ENCODE measurements around the gene FOSL1. TPM values are rescaled to one million over a fixed set of nuclear protein-coding genes. Genes with fewer than 3 reads are reported as not detected.

FOSL1 gene
- total RNA-seq, 2 donors from 2014 or later: 4.9 to 6.8 TPM

- Histone ChIP-seq H3K4me3 (peak overlapping the region; percentile 64 to 98), H3K9me3 (no peaks in the 10 kb centered on the region), H3K36me3 (peaks cover 47% of the 10 kb centered on the region), H3K4me1 (peaks cover 0 to 67% of the 10 kb centered on the region in 2 donors), H3K27me3 (no peaks in the 10 kb centered on the region), H3K27ac (peak overlapping the region; percentile 96)
- TF ChIP-seq CTCF (IDR thresholded peaks at IDR 0.05): no peak
- DNase-seq (ENCODE audit: low spot score): peak; percentile 67
Measured at GRCh38 chr11:65859812-65860277, 40.3 kb downstream of the FOSL1 start.

- no peak for TF ChIP-seq CTCF (IDR thresholded peaks at IDR 0.05)
- H3K9me3 ChIP-seq: no peaks in the 10 kb centered on the region
- no peaks in the 10 kb centered on the region for H3K27me3 ChIP-seq
- H3K4me3 ChIP-seq: peak overlapping the region; percentile 98 to 100
- peaks cover 47% of the 10 kb centered on the region for H3K36me3 ChIP-seq
- H3K27ac ChIP-seq: peak overlapping the region; percentile 96
- peaks cover 0 to 66% of the 10 kb centered on the region in 2 donors for H3K4me1 ChIP-seq
- peak; percentile 100 for DNase-seq (ENCODE audit: low spot score)
Measured at GRCh38 chr11:65859095-65859811, 40.9 kb downstream of the FOSL1 start.

- Histone ChIP-seq H3K4me1 (peaks cover 0 to 61% of the 10 kb centered on the region in 2 donors), H3K36me3 (peaks cover 47% of the 10 kb centered on the region), H3K9me3 (no peaks in the 10 kb centered on the region), H3K27me3 (no peaks in the 10 kb centered on the region), H3K4me3 (peak overlapping the region; percentile 98 to 100), H3K27ac (peak overlapping the region; percentile 96)
- no peak for DNase-seq (ENCODE audit: low spot score)
- no peak for TF ChIP-seq CTCF (IDR thresholded peaks at IDR 0.05)
Measured at GRCh38 chr11:65858681-65859087, 41.5 kb downstream of the FOSL1 start.

- Histone ChIP-seq H3K27me3 (no peaks in the 10 kb centered on the region), H3K4me3 (peak within 1 kb of the TSS; percentile 98 to 100), H3K36me3 (peaks cover 47% of the 10 kb centered on the region), H3K9me3 (no peaks in the 10 kb centered on the region), H3K27ac (peak within 1 kb of the TSS; percentile 96), H3K4me1 (peaks cover 0 to 57% of the 10 kb centered on the region in 2 donors)
- peak; percentile 99 for DNase-seq (ENCODE audit: low spot score)
- TF ChIP-seq CTCF (IDR thresholded peaks at IDR 0.05): peak in 1 of 2 donors; percentile 10
Measured at GRCh38 chr11:65857853-65858680, 42.1 kb downstream of the FOSL1 start, which contains the start of gene CFL1. Gene CFL1, minus strand, starts transcription at chr11:65858180. Its CDS starts 81 bp downstream, at chr11:65858099.

GRCh38 chr11:65857500-65857852 lies 42.7 kb downstream of the FOSL1 start:
- H3K9me3 ChIP-seq: no peaks in the 10 kb centered on the region
- no peak for TF ChIP-seq CTCF (IDR thresholded peaks at IDR 0.05)
- H3K36me3 ChIP-seq: peaks cover 47% of the 10 kb centered on the region
- H3K4me1 ChIP-seq: peaks cover 0 to 51% of the 10 kb centered on the region in 2 donors
- no peaks in the 10 kb centered on the region for H3K27me3 ChIP-seq
- DNase-seq (ENCODE audit: low spot score): no peak
- peak overlapping the region; percentile 98 to 100 for H3K4me3 ChIP-seq
- peak overlapping the region; percentile 96 for H3K27ac ChIP-seq
